Natural killer cell treated with Interleukin-12 subunit alpha and Interleukin-12 subunit beta and Interleukin-15 and Interleukin-18, amount 100 ng/mL, for 72 hours (primary cell): ENCODE data around the gene UBE2L5. TPM values are rescaled to one million over a fixed set of nuclear protein-coding genes. Genes with fewer than 3 reads are reported as not detected.

Source experiments
- ATAC-seq, 2 donors: fragments of 150-1000 bp; cut with Tn5 transposase in 1 of 2; sonication (Bioruptor Pico), chemical (Tn5 transposase) in 1 of 2; 2 replicates each; pipeline ENCODE4 v1.10.0; 2021
- DNase-seq: peaks from one replicate; pipeline ENCODE4 v3.0.0; 2022; ENCODE audit warnings: low spot score
- H3K27ac Mint-ChIP-seq, 2 donors: 1 replicate in 1 of 2; 2 replicates in 1 of 2; pipeline ENCODE4 v1.8.0; 2022; ENCODE audit warnings: mixed read lengths in 2 of 2, mild to moderate bottlenecking in 1 of 2, moderate library complexity in 1 of 2
- H3K27me3 Mint-ChIP-seq, 2 donors: 1 replicate in 1 of 2; 2 replicates in 1 of 2; pipeline ENCODE4 v1.8.0; 2022; ENCODE audit warnings: mixed read lengths in 2 of 2
- H3K36me3 Mint-ChIP-seq: one replicate; pipeline ENCODE4 v1.8.0; 2022; ENCODE audit warnings: mixed read lengths
- H3K4me1 Mint-ChIP-seq, 2 donors: 1 replicate in 1 of 2; 2 replicates in 1 of 2; pipeline ENCODE4 v1.8.0; 2022; ENCODE audit warnings: low read depth in 2 of 2, mixed read lengths in 2 of 2, mild to moderate bottlenecking in 1 of 2
- H3K4me3 Mint-ChIP-seq: one replicate; pipeline ENCODE4 v1.8.0; 2022; ENCODE audit warnings: mixed read lengths
- H3K9me3 Mint-ChIP-seq: 2 replicates; pipeline ENCODE4 v1.8.0; 2022; ENCODE audit warnings: mixed read lengths
- total RNA-seq, 2 donors: library from RNA; stranded (reverse); gene quantifications; one replicate each; pipeline ENCODE4 v1.2.3, GENCODE V29; 2022

UBE2L5 gene
- not detected for total RNA-seq

DNA sequence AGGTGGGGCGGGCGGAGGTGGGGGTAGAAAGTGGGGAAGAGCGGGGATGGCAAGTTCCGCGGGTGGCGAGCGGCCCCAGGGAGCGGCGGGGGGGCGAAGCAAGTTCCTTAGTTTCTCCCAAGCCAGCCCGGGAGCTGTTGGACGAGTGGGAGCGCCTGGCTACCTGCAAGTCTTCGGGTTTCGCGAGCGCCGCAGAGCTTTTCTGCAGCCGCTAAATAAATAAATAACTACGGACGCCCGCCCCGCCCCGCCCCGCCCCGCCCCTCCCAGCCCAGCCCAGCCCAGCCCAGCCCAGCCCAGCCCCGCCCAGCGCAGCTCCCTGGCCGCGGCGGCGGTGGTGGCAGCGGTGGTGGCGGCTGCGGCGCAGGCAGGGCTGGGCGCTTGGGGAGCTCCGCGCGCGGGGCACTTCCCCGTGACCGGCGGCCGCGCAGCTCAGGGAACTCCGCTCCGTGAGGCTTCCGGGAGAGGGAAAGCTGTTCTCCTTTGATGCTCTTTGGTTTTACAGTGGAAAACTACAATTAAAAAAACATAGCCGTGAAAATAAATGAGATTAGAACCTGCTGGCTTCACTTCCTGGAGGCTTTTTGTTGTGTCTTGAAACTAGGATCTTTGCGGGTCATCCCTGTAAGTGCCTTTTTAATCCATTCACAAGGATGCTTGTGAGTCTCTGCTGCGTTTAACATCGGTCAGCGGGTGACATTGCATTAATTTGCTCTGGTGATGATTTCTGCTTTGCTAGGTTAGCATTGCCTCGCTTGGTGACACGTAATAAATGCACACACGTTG lies at the start of gene UBE2L5:
UBE2L5 (plus strand) TSS at position 440 of the 786 bp plus-strand sequence. CDS start 5,498 bp downstream, outside the sequence.
- Mint-ChIP-seq H3K4me3 (peak within 1 kb of the TSS; percentile 95), H3K27ac (peak within 1 kb of the TSS; percentile 46 to 78), H3K36me3 (no peaks in the 10 kb centered on the region), H3K27me3 (no peaks in the 10 kb centered on the region), H3K9me3 (no peaks in the 10 kb centered on the region), H3K4me1 (peaks cover 12% of the 10 kb centered on the region in 2 donors)
- DNase-seq (peak; percentile 84), ATAC-seq (peak; percentile 95 to 97)

DNA sequence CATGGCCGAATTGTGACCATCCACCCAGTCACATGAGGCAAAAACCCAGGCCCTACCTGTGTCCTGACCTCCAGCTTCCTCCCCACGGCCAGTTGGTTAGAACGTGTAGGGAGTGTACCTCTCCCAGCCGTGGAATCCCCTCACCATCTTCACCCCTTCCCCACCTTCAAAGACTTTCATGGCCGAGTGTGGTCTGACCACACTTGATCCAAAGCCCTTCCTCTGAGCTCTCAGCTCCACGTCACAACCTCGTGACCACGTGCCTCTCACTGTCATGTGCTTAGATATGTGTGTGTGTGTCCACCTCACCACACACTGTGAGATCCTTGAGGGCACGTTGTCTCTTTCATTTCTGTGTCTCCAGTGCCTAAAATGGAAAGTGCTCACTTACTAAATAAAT lies 48.6 kb upstream of the UBE2L5 start:
- peaks cover 64 to 72% of the 10 kb centered on the region in 2 donors for H3K4me1 Mint-ChIP-seq
- H3K27me3 Mint-ChIP-seq = no peaks in the 10 kb centered on the region
- H3K4me3 Mint-ChIP-seq = peak overlapping the region; percentile 64
- H3K9me3 Mint-ChIP-seq = no peaks in the 10 kb centered on the region
- ATAC-seq (peak; percentile 58 to 63), DNase-seq (no peak)
- no peaks in the 10 kb centered on the region for H3K36me3 Mint-ChIP-seq
- H3K27ac Mint-ChIP-seq = peak overlapping the region; percentile 72 to 80

DNA sequence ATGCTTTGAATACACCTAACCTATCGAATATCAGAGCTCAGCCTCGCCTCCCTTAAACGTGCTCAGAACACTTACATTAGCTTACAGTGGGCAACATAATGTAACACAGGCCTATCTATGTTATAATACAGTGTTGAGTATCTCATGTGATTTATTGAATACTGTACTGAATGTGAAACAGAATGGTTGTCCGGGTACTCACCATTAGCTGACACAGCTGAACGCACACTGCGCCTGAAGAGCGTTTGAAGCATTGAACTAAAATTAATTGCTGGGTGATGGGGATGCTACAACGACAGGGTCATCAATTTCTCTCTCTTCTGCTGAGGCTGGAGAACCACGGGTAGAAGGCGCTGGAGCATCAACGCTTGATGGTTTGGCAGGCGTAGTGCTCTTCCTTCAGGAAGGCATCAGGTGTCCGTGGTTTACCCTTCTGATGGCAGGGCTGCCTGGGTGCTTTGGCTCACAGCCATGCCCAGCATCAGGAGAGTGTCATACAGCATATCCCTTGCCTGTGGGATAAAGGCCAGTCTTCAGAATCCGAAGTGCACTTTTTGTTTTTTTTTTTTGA lies 46.9 kb upstream of the UBE2L5 start:
- DNase-seq = no peak
- no peak for ATAC-seq
- peak overlapping the region; percentile 64 for H3K4me3 Mint-ChIP-seq
- H3K36me3 Mint-ChIP-seq = no peaks in the 10 kb centered on the region
- no peaks in the 10 kb centered on the region for H3K27me3 Mint-ChIP-seq
- H3K27ac Mint-ChIP-seq = peak overlapping the region; percentile 48 to 80
- H3K9me3 Mint-ChIP-seq = no peaks in the 10 kb centered on the region
- H3K4me1 Mint-ChIP-seq = peaks cover 54 to 66% of the 10 kb centered on the region in 2 donors

DNA sequence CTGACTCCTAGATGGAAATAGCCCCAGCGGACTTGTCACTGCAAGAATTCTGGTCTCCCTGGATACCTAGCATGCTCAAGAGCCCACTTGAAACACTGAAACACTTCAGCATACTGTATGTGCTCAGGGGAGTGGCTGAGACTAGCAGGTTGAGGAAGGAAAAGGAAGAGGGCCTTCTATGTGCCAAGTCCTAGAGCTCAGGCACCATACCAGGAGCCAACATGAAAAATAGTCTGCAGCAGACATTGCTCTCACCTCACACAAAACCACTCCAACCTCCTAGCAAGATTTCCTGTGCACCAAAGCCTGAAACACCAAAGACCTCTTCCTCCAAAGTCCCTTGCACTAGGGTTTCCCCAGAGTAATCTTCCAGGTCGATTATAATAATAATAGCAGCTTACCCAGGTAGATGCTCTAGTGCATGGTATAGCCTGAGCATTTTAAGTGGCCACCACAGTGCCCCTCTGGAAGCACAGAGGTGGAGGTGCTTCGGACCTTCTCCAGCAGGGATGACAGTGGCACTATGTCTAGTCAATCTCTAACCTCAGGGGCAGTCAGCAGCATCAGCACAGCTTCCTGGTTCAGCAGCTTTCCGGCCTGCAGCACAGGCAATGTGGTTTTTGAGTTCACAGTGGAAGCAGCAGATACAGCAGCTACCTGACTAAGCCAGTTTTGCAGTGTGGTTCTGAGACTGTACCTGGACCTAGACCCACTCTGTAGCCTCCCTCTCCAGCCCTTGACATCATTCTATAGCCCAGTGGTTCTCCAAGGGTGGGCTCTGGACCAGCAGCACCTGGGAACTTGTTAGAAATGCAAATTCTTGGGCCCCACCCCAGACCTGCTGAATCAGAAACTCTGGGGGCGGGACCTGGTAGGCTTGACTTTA lies 45.6 kb upstream of the UBE2L5 start:
- no peaks in the 10 kb centered on the region for H3K36me3 Mint-ChIP-seq
- no peaks in the 10 kb centered on the region for H3K27me3 Mint-ChIP-seq
- no peaks in the 10 kb centered on the region for H3K9me3 Mint-ChIP-seq
- peak overlapping the region; percentile 48 to 80 for H3K27ac Mint-ChIP-seq
- ATAC-seq (peak; percentile 87 to 89), DNase-seq (peak; percentile 70)
- peak overlapping the region; percentile 64 for H3K4me3 Mint-ChIP-seq
- peaks cover 48 to 56% of the 10 kb centered on the region in 2 donors for H3K4me1 Mint-ChIP-seq

DNA sequence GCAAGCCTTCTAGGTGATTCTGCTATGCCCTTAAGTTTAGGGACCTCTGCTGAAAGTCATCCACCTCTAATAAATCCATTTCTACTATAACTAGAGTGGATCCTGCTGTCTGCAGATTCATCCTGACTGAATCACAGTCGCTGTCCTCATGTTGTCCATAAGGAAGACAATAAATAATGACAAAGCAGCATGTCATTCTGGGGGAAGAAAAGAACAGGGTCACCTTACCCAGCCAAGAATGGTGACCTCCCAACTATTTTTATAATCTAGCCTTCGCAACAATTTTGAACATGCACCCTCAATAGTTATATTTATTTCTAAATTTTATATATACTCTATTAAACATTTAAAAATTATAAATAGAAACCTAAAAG lies 45.0 kb upstream of the UBE2L5 start:
- H3K4me1 Mint-ChIP-seq = peaks cover 43 to 49% of the 10 kb centered on the region in 2 donors

DNA sequence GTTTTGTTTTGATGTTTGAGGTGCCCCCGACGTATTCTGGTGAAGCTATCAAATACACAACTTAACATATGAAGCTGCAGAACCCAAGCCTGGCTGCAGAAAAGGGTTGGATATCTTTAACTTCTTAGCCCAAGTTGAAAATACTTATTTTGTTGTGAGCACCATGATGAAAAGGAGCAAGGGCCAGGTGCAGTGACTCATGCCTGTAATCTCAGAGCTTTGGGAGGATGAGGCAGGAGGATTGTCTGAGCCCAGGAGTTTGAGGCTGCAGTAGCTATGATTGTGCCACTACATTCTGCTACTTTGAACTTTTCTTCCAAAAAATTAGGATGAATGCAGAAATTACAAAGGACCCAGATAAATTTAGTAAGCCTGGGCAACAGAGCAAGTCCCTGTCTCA lies 44.1 kb upstream of the UBE2L5 start:
- Mint-ChIP-seq H3K27ac (no peak overlapping the region), H3K4me1 (peaks cover 40 to 41% of the 10 kb centered on the region in 2 donors)

More for the DNA sequence above, 45.0 kb upstream of the UBE2L5 start:
- no peak for DNase-seq
- H3K4me3 Mint-ChIP-seq = peak overlapping the region; percentile 64
- H3K36me3 Mint-ChIP-seq = no peaks in the 10 kb centered on the region
- peak overlapping the region; percentile 48 to 80 for H3K27ac Mint-ChIP-seq
- H3K27me3 Mint-ChIP-seq = no peaks in the 10 kb centered on the region
- no peaks in the 10 kb centered on the region for H3K9me3 Mint-ChIP-seq
- ATAC-seq = no peak

DNA sequence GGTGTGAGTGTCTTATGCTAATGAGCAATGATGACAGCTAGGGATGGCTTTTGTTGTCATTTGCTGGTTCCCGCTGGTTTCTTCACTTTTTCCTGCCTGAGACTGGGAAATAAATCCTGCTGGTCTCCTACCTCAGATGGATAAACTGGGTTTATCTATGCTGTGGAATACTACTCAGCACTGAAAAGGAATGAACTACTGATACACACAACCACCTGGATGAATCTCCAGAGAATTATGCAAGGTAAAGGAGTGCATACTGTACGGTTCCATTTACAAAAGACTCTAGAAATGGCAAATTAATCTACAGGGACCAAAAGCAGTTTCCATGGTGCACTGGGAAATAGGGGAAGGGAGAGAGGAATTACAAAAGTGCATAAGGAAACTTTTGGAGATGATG lies 41.2 kb upstream of the UBE2L5 start:
- no peak for DNase-seq
- Mint-ChIP-seq H3K4me1 (peaks cover 12% of the 10 kb centered on the region in 2 donors), H3K9me3 (no peaks in the 10 kb centered on the region), H3K4me3 (no peak overlapping the region), H3K27me3 (no peaks in the 10 kb centered on the region), H3K27ac (no peak overlapping the region), H3K36me3 (no peaks in the 10 kb centered on the region)
- no peak for ATAC-seq

More for the DNA sequence above, 44.1 kb upstream of the UBE2L5 start:
- Mint-ChIP-seq H3K9me3 (no peaks in the 10 kb centered on the region), H3K36me3 (no peaks in the 10 kb centered on the region), H3K4me3 (no peak overlapping the region), H3K27me3 (no peaks in the 10 kb centered on the region)
- ATAC-seq (no peak), DNase-seq (no peak)

DNA sequence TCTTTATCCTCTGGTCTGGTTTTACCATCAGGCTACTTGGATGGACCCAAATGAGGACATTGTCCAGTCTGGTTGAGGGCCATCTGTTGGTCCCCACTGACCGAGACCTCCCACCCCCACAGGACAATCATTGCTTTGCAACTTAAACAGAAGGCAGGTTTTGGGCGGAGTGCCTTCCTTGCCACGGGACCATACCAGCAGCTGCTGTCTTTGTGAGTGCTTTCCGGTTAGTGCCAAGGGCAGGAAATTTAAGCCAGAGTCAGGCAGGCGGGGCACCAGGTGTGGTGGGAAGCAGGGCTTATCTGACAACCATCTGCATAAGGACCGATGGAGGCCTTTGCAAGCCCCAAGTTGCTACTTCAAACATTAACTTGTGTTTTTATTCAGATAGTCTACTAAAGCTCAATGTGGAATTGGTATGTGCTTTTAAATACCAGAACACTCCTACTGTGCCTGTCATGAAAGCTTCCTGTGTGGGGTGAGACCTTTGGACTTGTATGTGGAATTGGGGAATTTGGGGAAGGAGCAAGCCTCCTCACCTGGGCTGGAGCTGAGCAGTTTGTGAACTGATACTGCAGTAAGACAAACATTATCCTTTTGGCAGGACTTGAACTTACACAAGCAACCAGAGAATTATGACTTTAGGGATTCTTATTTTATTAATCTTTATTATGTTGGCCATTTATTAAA lies 39.3 kb upstream of the UBE2L5 start:
- H3K4me3 Mint-ChIP-seq = no peak overlapping the region
- H3K27ac Mint-ChIP-seq = no peak overlapping the region
- no peaks in the 10 kb centered on the region for H3K4me1 Mint-ChIP-seq
- H3K36me3 Mint-ChIP-seq = no peaks in the 10 kb centered on the region
- no peaks in the 10 kb centered on the region for H3K27me3 Mint-ChIP-seq
- no peak for DNase-seq
- H3K9me3 Mint-ChIP-seq = no peaks in the 10 kb centered on the region
- ATAC-seq = no peak

DNA sequence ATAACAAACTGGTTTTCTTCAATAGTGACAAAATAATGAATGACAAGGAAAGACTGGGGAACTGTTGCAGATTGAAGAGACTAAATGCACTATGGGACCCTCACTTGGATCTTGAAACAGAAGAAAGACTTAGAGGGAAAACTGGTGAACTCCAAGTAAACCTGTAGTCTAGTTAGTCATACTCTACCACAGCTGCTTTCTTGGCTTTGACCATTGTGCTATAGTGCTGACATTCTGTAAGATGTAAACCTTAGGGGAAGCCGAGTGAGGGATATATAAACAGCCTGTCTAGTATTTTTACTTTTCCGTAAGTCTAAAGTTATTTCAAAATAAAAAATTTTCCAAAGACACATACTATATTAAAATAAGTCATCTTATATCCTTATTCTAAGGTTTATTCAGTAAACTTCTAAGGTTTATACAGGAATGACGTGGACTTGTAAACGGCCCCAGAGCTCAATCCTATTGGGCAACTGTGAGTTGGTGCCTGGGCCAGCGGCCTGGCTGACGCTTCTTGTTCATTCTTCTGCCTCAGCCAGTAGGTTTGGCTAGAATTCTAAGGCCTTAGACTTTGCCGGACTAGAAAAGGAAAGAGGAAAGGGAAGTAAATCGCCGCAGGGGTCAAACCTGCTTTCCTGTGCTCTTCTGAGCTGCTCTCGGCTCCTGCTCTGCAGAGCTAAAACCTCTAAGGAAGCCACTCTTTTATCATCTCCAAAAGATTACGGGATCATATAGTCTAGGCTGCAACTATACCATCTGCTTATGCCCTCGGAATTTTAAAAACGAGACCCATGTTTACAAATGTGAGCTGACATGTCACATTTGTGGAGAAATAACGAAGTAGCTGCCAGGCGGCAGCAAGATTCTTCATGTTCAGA lies 33.6 kb upstream of the UBE2L5 start:
- ATAC-seq (no peak), DNase-seq (no peak)
- Mint-ChIP-seq H3K9me3 (no peaks in the 10 kb centered on the region), H3K36me3 (no peaks in the 10 kb centered on the region), H3K4me3 (no peak overlapping the region), H3K27ac (no peak overlapping the region), H3K27me3 (no peaks in the 10 kb centered on the region), H3K4me1 (no peaks in the 10 kb centered on the region)

DNA sequence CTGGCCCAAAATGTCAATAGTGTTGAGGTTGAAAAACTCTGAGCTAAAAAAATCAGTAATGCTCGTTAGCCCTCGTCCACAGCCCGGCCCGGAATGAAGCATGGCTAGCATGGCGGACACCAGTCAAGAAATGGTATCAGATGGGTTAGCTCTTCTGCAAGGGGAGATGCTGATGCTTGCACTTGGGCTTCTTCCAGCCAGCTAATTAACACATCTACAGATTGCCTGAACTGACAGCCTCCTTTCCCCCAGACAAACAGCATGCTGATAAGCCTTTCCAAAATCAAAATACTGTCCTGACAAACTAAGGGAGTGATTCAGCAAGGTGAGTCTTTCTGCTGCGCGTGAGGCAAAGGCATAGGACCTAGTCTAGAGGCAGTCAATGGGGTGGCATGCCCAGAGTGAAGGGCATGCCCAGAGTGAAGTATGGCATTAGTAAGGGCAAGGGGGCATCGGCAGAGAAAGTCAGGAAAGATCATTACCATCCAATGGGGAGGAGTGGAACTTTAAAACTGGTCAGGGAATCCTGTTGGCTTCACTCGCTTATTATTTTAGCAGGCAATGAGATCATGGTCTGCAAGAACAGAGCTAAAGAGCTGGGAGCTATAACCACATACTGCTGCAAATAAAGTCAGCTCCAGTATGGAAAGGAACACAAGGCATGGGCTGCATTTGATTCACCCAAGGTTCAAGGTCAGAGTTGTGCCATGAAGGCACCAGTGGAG lies 30.2 kb upstream of the UBE2L5 start:
- Mint-ChIP-seq H3K36me3 (no peaks in the 10 kb centered on the region), H3K4me3 (no peak overlapping the region), H3K4me1 (peaks cover 13% of the 10 kb centered on the region in 2 donors), H3K9me3 (no peaks in the 10 kb centered on the region), H3K27me3 (no peaks in the 10 kb centered on the region), H3K27ac (no peak overlapping the region)
- DNase-seq (no peak), ATAC-seq (no peak)

DNA sequence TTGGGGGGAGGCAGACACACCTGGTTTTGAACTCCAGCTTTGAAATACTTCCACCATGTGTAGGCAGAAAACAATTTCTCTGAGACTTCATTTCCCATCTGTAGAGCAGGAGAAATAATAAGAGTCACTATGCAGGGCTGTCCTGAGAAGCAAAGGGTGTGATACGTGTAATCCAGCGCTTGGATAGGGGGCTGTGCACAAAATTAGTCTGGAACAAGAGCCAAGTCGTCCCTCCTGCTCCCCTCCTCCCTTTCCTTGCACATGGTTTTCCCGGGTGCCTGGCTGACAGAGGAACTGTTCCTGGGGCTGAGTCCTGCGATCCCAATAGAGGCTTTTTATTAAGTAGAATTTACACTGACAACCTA lies 29.6 kb upstream of the UBE2L5 start:
- Mint-ChIP-seq H3K4me1 (peaks cover 13% of the 10 kb centered on the region in 2 donors), H3K27me3 (no peaks in the 10 kb centered on the region), H3K9me3 (no peaks in the 10 kb centered on the region), H3K4me3 (no peak overlapping the region), H3K27ac (peak overlapping the region in 1 of 2 donors; percentile 53), H3K36me3 (no peaks in the 10 kb centered on the region)
- DNase-seq (no peak), ATAC-seq (no peak)

DNA sequence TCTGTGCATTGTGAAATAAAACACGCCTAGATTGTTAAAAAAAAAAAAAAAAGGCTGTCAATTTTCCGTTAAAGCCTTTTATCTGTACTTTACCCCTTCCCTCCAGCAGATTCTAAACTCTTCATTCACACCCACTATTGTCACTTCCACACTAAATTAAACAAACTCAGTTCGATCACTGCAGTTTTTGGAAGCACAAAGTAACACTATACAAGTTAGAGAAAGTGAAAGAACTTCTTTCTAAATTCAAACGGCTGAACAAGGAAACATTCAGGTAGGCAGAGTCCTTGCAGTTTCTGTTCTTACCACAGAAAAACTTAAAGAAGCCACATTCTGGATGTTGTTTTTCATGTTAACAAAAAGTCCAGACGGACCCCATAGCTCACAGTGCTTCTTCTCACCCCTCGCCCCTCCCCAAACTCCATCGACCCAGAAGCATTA lies 27.5 kb upstream of the UBE2L5 start:
- DNase-seq (no peak), ATAC-seq (peak; percentile 71 to 75)
- Mint-ChIP-seq H3K27me3 (no peaks in the 10 kb centered on the region), H3K27ac (peak overlapping the region; percentile 87 to 92), H3K36me3 (no peaks in the 10 kb centered on the region), H3K4me3 (peak overlapping the region; percentile 92), H3K9me3 (no peaks in the 10 kb centered on the region), H3K4me1 (peaks cover 13% of the 10 kb centered on the region in 2 donors)
